Uterus (tissue), 4 donors: ENCODE results near the gene KDM1B. TPM values are rescaled to one million over a fixed set of nuclear protein-coding genes. Genes with fewer than 3 reads are reported as not detected.
A peak's percentile ranks its signal among the peaks of the same experiment; 100 is the strongest.

Experiments
- DNase-seq, 2 donors: peaks; one replicate each; pipeline ENCODE4 v3.0.0-alpha.2; 2019 to 2020
- H3K27ac ChIP-seq, 2 donors: fragments of 200-600 bp; sonication (generic); 1 replicate in 1 of 2; 2 replicates in 1 of 2; pipeline ENCODE4 v1.5.1; 2016 to 2018
- H3K27me3 ChIP-seq, 2 donors: fragments of 200-600 bp; sonication (generic); one replicate each; pipeline ENCODE4 v1.5.1; 2018 to 2019; ENCODE audit warnings: control low read depth in 1 of 2
- H3K36me3 ChIP-seq, 2 donors: fragments of 200-600 bp; sonication (generic); one replicate each; pipeline ENCODE4 v1.5.1; 2019; ENCODE audit warnings: control low read depth in 1 of 2
- H3K4me1 ChIP-seq, 2 donors: fragments of 200-600 bp; sonication (generic); one replicate each; pipeline ENCODE4 v1.5.1; 2018 to 2019; ENCODE audit warnings: control low read depth in 1 of 2
- H3K4me3 ChIP-seq, 2 donors: fragments of 200-600 bp; sonication (generic); 1 replicate in 1 of 2; 2 replicates in 1 of 2; pipeline ENCODE4 v1.5.1; 2018 to 2019; ENCODE audit warnings: mild to moderate bottlenecking in 1 of 2
- H3K9me3 ChIP-seq, 2 donors: fragments of 200-600 bp; sonication (generic); one replicate each; pipeline ENCODE4 v1.5.1; 2019; ENCODE audit warnings: control low read depth in 1 of 2
- POLR2A ChIP-seq, 2 donors: fragments of 450-650 bp; IDR thresholded peaks; one replicate each; pipeline ENCODE4 v1.6.1; 2016; ENCODE audit warnings: antibody characterized with exemption in 2 of 2, mild to moderate bottlenecking in 1 of 2, moderate library complexity in 1 of 2
- intact Hi-C: fragments of 100-400 bp; cut with DNase I; formaldehyde crosslinking; loops from one replicate; pipeline ENCODE4 v1.15.1; 2023; ENCODE audit warnings: low total_unique reads
- total RNA-seq, 4 donors: library from RNA; depleted of rRNA in 3 of 4; stranded (reverse); fragments of >200 nt in 3 of 4; gene quantifications; one replicate each; pipeline versions ENCODE4 v1.1.0 to v1.2.4, GENCODE V29; 2014 to 2023
- TF ChIP-seq, protein P1 (sequence below), 4 experiments: fragments of 200-600 bp in 2 of 4; fragments of 450-650 bp in 2 of 4; sonication (generic) in 2 of 4; IDR thresholded peaks; one replicate each; pipeline ENCODE4 v1.5.1; 2016 to 2019; ENCODE audit warnings: antibody characterized with exemption in 4 of 4, mild to moderate bottlenecking in 2 of 4, moderate library complexity in 1 of 4
- donor health status: DM: yes; HTN: yes; CAD: no.

The KDM1B gene
- total RNA-seq, 4 donors from 2014 or later: 10.6 to 24.7 (median 14.0) TPM

GRCh38 chr6:18265787-18266522 lies 110.7 kb downstream of the KDM1B start:
- intact Hi-C loops: no loop called here
- Histone ChIP-seq H3K4me1 (peaks cover 0 to 20% of the 10 kb centered on the region in 2 donors), H3K4me3 (no peak overlapping the region), H3K36me3 (no peaks in the 10 kb centered on the region), H3K27ac (peak overlapping the region in 1 of 2 donors; percentile 100), H3K9me3 (no peaks in the 10 kb centered on the region), H3K27me3 (no peaks in the 10 kb centered on the region)
- DNase-seq: no peak
- TF ChIP-seq, protein P1, sequence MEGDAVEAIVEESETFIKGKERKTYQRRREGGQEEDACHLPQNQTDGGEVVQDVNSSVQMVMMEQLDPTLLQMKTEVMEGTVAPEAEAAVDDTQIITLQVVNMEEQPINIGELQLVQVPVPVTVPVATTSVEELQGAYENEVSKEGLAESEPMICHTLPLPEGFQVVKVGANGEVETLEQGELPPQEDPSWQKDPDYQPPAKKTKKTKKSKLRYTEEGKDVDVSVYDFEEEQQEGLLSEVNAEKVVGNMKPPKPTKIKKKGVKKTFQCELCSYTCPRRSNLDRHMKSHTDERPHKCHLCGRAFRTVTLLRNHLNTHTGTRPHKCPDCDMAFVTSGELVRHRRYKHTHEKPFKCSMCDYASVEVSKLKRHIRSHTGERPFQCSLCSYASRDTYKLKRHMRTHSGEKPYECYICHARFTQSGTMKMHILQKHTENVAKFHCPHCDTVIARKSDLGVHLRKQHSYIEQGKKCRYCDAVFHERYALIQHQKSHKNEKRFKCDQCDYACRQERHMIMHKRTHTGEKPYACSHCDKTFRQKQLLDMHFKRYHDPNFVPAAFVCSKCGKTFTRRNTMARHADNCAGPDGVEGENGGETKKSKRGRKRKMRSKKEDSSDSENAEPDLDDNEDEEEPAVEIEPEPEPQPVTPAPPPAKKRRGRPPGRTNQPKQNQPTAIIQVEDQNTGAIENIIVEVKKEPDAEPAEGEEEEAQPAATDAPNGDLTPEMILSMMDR (IDR thresholded peaks at IDR 0.05): no peak
- no peak for TF ChIP-seq POLR2A (IDR thresholded peaks at IDR 0.05)

DNA sequence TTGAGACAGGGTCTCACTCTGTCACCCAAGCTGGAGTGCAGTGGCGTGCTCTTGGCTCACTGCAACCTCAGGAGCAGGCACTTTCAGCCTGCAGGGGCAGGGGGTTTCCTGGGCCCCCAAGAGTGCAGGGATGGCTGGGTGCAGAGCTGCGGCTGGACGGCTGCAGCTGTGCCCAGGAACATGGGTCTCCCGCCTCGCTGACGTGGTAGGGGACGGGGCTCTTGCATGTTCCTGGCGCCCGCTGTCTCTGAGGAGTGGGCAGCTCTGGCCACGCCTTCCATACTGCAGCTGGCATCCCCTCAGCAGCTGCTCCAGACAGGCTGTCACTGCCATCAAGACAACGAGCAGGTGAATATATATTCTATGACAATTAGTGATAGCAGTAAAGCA lies 111.3 kb downstream of the KDM1B start:
- Histone ChIP-seq H3K9me3 (no peaks in the 10 kb centered on the region), H3K4me3 (no peak overlapping the region), H3K27me3 (no peaks in the 10 kb centered on the region), H3K27ac (no peak overlapping the region), H3K36me3 (no peaks in the 10 kb centered on the region), H3K4me1 (peaks cover 0 to 19% of the 10 kb centered on the region in 2 donors)
- DNase-seq: no peak
- intact Hi-C loops: no loop called here
- no peak for TF ChIP-seq POLR2A (IDR thresholded peaks at IDR 0.05)
- TF ChIP-seq, protein P1 (IDR thresholded peaks at IDR 0.05): no peak

- H3K4me3 ChIP-seq: no peak overlapping the region
- intact Hi-C loops: no loop called here
- DNase-seq: no peak
Measured at GRCh38 chr6:18268066-18268465, 112.8 kb downstream of the KDM1B start.

DNA sequence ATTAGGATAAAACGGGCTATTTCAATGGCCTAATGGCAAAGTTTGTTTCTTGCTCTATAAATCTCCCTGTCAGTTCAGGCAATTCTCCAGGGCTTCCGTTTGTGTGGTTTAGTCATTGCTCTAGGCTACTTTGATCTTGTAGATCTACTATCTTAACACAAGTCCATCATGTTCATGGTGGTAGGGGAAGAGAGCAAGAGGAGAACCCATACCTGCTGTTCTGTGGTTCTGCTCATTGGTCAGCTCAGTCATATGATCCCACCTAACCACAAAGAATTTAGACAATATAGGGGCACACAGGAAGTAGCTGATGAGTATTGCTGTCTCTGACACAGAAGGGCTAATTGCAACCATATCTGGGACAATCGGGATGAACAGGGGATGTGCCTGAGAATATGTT lies 114.0 kb downstream of the KDM1B start:
- H3K27me3 ChIP-seq: no peaks in the 10 kb centered on the region
- TF ChIP-seq, protein P1 (IDR thresholded peaks at IDR 0.05): no peak
- no peak for TF ChIP-seq POLR2A (IDR thresholded peaks at IDR 0.05)
- DNase-seq: no peak
- no peak overlapping the region for H3K27ac ChIP-seq
- peaks cover 0 to 6% of the 10 kb centered on the region in 2 donors for H3K4me1 ChIP-seq
- no peaks in the 10 kb centered on the region for H3K36me3 ChIP-seq
- no peak overlapping the region for H3K4me3 ChIP-seq
- intact Hi-C loops: no loop called here
- H3K9me3 ChIP-seq: no peaks in the 10 kb centered on the region

More at GRCh38 chr6:18268066-18268465, 112.8 kb downstream of the KDM1B start:
- TF ChIP-seq, protein P1 (IDR thresholded peaks at IDR 0.05): no peak
- no peak for TF ChIP-seq POLR2A (IDR thresholded peaks at IDR 0.05)
- H3K27ac ChIP-seq: no peak overlapping the region
- H3K36me3 ChIP-seq: no peaks in the 10 kb centered on the region
- H3K9me3 ChIP-seq: no peaks in the 10 kb centered on the region
- peaks cover 0 to 7% of the 10 kb centered on the region in 2 donors for H3K4me1 ChIP-seq
- H3K27me3 ChIP-seq: no peaks in the 10 kb centered on the region

GRCh38 chr6:18269717-18270116 lies 114.5 kb downstream of the KDM1B start:
- Histone ChIP-seq H3K27ac (no peak overlapping the region), H3K4me1 (peaks cover 0 to 6% of the 10 kb centered on the region in 2 donors), H3K9me3 (no peaks in the 10 kb centered on the region), H3K4me3 (no peak overlapping the region), H3K27me3 (no peaks in the 10 kb centered on the region), H3K36me3 (no peaks in the 10 kb centered on the region)
- DNase-seq: no peak
- TF ChIP-seq, protein P1 (IDR thresholded peaks at IDR 0.05): no peak
- no peak for TF ChIP-seq POLR2A (IDR thresholded peaks at IDR 0.05)
- intact Hi-C loops: no loop called here
